ENCODE results near the gene C3orf22.
"Not testable (repeated sequence)": the region's sequence is repeated elsewhere in the genome, so short reads cannot be mapped to it uniquely, and the experiment has no call there.

C3orf22 gene, protein sequence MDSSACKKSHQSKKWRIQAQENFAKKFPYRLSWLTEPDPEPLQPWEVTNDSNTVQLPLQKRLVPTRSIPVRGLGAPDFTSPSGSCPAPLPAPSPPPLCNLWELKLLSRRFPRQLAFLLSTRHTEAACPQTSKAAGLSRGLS

GRCh38 chr3:126558336-126559071, at the start of gene C3orf22:
Gene C3orf22, minus strand, starts transcription at chr3:126558932. Its CDS starts 5,542 bp downstream, at chr3:126553390.
- in situ Hi-C loops (cut with MboI; ENCODE audit: low sequenced_read_pairs), result no loop called here

GRCh38 chr3:126607214-126607908, 48.6 kb upstream of the C3orf22 start:
- in situ Hi-C loops (cut with MboI; ENCODE audit: low sequenced_read_pairs), result no loop called here

DNA sequence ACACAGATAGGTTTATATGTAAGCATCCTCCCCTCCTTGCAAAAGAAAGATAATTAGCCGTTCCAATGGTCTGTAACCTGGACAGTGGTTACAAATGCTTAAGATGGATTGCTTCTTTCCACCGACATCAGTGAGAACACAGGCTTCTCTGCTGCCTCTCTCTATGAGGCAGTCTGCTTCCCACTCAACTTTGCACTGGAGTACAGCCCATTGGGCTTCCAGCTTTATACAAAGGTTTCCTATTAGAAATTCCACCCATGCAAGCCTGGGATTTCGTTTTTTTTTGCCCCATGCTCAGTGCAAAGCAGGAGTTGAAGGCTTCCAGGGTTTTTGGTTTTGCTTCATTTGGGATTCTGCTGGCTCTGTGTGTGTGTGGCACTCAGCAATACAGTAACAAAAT, 47.3 kb upstream of the C3orf22 start:
- in situ Hi-C loops (cut with MboI; ENCODE audit: low sequenced_read_pairs), result no loop called here

DNA sequence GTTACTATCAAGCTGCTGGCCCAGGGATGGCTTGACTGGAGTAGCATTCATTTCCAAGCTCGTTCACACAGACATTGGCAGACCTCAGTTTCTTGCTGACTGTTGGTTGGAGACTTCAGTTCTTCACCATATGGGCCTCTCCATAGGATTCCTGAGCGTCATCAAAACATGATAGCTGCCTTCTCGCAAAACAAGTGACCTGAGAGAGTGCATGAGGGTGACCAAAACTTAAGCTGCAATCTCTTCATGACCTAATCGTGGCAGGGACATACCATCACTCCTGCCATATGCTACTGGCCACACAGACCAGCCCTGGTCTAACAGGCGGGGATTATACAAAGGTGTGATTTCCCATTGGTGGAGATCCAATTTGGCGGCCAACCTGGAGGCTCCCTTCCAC, 46.0 kb upstream of the C3orf22 start:
- in situ Hi-C loops (cut with MboI; ENCODE audit: low sequenced_read_pairs), result no loop called here

GRCh38 chr3:126599101-126599500, 40.4 kb upstream of the C3orf22 start:
- in situ Hi-C loops (cut with MboI; ENCODE audit: low sequenced_read_pairs), result no loop called here

GRCh38 chr3:126595479-126595878, 36.7 kb upstream of the C3orf22 start:
- in situ Hi-C loops (cut with MboI; ENCODE audit: low sequenced_read_pairs), result not testable (repeated sequence)

GRCh38 chr3:126591515-126591914, 32.8 kb upstream of the C3orf22 start:
- in situ Hi-C loops (cut with MboI; ENCODE audit: low sequenced_read_pairs), result not testable (repeated sequence)

DNA sequence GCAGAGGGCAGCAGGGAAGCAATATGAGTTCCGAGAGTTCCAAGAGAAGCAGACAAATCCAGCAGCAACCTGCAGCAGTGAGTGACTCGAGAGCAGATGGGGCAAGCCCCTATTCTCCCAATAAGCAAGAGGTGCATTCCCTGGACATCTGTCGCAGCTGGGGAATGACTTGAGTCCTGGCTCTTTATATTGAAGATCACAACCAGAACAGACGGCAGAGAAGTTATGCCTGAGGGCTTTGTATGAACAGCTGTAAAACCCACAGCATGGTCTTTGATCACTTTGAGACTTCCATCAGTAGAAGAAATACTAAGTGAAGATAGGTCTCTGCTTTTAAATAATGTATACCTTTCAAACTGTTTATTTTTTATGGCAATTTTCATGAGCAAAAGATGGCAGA, 23.6 kb upstream of the C3orf22 start:
- in situ Hi-C loops (cut with MboI; ENCODE audit: low sequenced_read_pairs), result no loop called here

DNA sequence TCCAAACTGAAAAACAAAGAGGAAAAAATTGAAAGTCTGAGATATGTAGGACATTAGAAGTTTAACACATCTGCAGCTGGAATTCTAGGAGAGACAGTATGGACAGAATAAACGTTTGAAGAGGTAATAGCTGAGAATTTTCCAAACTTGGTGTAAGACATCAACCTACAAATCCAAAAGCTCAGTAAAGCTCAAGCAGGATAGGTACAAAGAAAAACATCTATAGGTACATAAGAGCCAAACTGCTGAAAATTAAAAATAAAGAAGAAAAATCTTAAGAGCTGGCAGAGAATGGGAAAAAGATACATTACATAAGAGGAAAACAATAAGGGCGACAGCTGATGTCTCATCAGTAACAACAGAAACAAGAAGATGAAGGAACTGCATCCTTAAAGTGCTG, 22.8 kb upstream of the C3orf22 start:
- in situ Hi-C loops (cut with MboI; ENCODE audit: low sequenced_read_pairs), result no loop called here

DNA sequence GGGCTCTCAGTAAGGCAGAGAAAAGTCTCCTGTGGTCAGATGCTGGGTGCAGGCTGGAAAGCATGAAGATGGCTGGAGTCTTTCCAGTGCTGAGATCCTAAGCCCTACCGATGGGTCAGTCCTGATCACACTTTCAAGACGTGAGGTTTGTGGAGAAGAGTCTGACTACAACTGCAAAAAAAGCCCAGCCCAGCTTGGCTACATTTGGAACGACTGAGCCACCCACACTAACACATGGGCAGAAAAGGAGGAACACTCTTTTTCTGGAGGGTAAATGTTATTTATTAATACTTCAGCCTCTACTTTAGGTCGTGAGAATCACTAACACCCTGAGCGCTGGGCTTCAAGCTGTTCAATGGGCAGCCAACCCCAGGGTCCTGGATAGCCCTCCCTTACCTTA, 22.0 kb upstream of the C3orf22 start:
- in situ Hi-C loops (cut with MboI; ENCODE audit: low sequenced_read_pairs), result no loop called here

- in situ Hi-C loops (cut with MboI; ENCODE audit: low sequenced_read_pairs), result no loop called here
These were observed 20.0 kb upstream of the C3orf22 start for GRCh38 chr3:126578702-126579101.

GRCh38 chr3:126577261-126577660, 18.5 kb upstream of the C3orf22 start:
- in situ Hi-C loops (cut with MboI; ENCODE audit: low sequenced_read_pairs), result no loop called here

DNA sequence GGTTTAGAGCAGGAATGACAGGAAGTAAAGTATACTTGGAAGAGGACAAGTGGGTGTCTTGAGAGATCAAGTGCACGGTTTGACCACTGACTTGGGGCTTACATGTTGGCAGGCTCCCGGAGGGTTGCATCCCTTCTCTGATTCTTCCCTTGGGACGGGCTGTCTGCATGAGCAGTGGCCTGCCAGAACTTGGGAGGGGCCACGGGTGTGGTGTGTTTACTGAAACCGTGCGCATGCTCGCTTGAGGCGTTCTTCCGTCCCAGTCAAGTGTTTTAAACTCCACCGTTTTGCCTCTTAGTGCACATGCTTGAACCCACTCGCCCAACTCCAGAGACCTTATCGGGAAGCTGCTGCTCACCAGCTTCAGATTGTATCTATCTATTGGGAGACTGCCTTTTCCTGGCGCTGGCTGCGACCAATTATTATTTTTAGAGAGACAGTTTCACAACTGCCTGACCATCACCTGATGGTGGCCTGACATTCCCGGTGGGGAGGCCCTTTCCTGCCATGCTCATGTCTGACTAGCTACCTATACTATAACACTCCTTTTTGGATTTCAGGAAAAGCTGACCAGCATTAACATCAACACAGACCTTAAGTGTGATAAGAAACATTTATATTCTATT, 14.9 kb upstream of the C3orf22 start:
- in situ Hi-C loops (cut with MboI; ENCODE audit: low sequenced_read_pairs), result no loop called here

GRCh38 chr3:126571078-126571477, 12.3 kb upstream of the C3orf22 start:
- in situ Hi-C loops (cut with MboI; ENCODE audit: low sequenced_read_pairs), result no loop called here

GRCh38 chr3:126570103-126570541, 11.4 kb upstream of the C3orf22 start:
- in situ Hi-C loops (cut with MboI; ENCODE audit: low sequenced_read_pairs), result no loop called here

DNA sequence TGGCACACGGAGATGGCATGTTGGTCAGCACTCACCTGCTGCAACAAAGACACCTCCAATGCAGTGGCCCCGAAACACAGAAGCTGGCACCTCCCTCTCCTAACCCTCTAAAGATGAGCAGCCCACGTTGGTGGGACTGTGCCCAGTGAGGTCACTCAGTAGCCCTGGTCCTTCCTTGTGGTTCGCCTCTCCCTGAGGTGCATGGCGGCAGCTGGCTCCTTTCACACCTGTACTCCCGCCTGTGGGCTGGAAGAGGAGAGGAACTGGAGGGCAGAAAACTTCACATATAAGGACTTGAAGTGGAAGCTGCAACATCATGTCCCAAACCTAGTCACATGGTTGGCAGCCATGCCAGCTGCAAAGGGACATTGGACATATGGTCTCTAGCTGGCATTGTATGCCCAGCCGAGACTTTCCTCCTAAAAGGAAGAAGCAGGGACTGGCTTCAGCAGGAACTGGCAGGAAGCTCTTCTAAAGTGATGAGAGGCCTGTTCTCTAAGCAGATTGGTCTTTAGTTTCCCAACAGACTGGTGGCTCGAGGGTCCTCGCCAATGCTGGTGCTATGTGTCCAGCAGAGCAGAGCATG, 10.8 kb upstream of the C3orf22 start:
- in situ Hi-C loops (cut with MboI; ENCODE audit: low sequenced_read_pairs), result no loop called here

DNA sequence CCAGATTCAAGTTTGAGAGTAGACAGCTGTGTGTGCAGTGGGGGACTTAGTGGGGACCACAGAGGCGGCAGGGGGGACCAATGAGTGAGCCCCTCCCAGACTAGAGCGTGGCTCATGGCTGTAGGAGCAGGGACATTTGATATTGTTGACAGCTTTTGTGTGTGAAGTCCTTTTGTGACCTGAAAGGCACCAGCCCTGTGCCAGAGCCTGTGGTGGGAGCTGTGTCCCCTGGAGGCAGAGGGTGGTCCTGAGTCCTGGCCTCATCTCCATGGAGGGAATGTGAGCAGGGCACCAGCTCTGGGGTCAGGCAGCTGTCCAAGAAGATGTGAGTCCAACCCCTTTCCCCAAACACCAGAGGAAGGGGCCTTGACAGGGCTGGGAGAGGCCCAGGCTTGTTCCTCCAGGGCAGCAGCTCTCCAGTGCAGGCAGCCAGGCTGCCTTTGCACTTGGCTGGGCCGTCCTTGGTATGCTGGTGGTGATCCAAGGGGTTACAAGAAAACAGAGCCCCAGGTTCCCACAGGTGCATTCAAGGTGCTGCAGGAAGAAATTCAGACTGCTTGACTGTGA, 10.1 kb upstream of the C3orf22 start:
- in situ Hi-C loops (cut with MboI; ENCODE audit: low sequenced_read_pairs), result no loop called here

- in situ Hi-C loops (cut with MboI; ENCODE audit: low sequenced_read_pairs), result no loop called here
These were observed 9.1 kb upstream of the C3orf22 start for GRCh38 chr3:126567696-126568438.

GRCh38 chr3:126562737-126563276, 4.1 kb upstream of the C3orf22 start:
- in situ Hi-C loops (cut with MboI; ENCODE audit: low sequenced_read_pairs), result no loop called here

DNA sequence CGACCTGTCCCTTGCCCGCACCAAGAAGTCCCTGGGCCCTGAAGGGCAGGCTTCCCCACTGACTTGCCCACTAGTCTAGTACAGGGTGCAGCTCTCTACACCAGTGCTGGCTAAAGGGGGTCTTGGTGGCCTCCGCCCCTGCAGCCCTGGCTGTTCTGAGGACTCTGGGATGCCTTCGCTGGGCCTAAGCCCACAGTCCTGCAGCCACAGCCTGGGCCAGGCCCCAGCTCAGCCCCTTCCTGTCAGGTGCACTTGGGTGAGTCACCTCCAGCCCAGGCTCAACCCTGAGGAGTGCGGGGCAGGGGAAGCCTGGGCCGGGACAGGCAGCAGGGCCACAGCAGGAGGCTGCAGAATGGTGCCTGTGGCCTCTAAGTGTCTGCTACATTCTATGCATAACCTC, 971 bp downstream of the C3orf22 start:
- in situ Hi-C loops (cut with MboI; ENCODE audit: low sequenced_read_pairs), result no loop called here
